ENCODE results near the gene GANAB.

GANAB gene

DNA sequence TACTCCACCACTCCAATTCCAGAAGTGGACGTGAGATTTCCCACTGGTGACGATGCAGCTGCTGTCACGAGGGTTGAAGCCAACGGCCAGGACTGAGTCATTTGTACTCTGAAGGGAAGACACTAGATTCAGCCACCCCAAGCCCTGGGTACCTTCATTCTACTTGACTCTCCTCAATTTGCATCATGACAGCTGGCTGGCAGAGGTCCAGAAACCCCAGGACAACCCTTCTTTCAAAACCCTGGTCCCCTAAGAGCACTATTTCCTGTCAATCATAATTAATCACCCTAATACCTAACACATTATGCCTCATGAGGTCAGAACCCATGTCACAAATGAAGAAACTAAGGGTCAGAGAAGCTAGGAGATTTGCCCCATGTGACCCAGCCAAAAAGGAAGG lies 38.7 kb downstream of the GANAB start:
- Histone ChIP-seq H3K4ac (ENCODE audit: low read depth in 1 of 2, low read length in 2 of 2) (no peak overlapping the region), H2BK5ac (ENCODE audit: low read depth, low read length, poor library complexity, severe bottlenecking) (no peak overlapping the region), H4K91ac (ENCODE audit: low read length) (no peak overlapping the region), H3K4me1 (ENCODE audit: control insufficient read depth, insufficient read depth, low read depth, low read length) (peaks cover 13% of the 10 kb centered on the region), H3K18ac (ENCODE audit: low read depth in 1 of 2, low read length in 2 of 2) (no peak overlapping the region), H3K36me3 (ENCODE audit: control insufficient read depth in 1 of 2, insufficient read depth in 2 of 2, low read depth in 1 of 2, low read length in 2 of 2) (peaks cover 59 to 70% of the 10 kb centered on the region in 2 experiments), H2AK5ac (ENCODE audit: low read length, severe bottlenecking) (no peak overlapping the region), H4K8ac (ENCODE audit: low read length) (no peak overlapping the region), H3K9ac (ENCODE audit: low read length) (no peak overlapping the region), H3K79me1 (replicated peaks; ENCODE audit: low read length, poor library complexity, severe bottlenecking) (peaks cover 25% of the 10 kb centered on the region), H3K4me3 (ENCODE audit: insufficient read depth in 1 of 2, low read depth in 1 of 2, low read length in 2 of 2) (no peak overlapping the region), H3K14ac (ENCODE audit: low read length in 2 of 2) (no peak overlapping the region), H2AFZ (ENCODE audit: low read depth, low read length) (no peak overlapping the region), H2BK15ac (ENCODE audit: low read depth, poor library complexity, severe bottlenecking) (no peak overlapping the region), H3K9me3 (ENCODE audit: control insufficient read depth, low read length) (no peaks in the 10 kb centered on the region), H3K27ac (ENCODE audit: low read length, poor library complexity, severe bottlenecking) (no peak overlapping the region), H3K27me3 (ENCODE audit: control insufficient read depth in 1 of 2, insufficient read depth in 1 of 2, low read length in 2 of 2) (no peaks in the 10 kb centered on the region), H3K4me2 (ENCODE audit: low read length, poor library complexity, severe bottlenecking) (no peak overlapping the region), H2BK120ac (ENCODE audit: low read depth, low read length) (no peak overlapping the region), H3K23ac (ENCODE audit: low read length in 2 of 2) (no peak overlapping the region), H2BK12ac (ENCODE audit: low read length in 2 of 2) (no peak overlapping the region)
- WGBS = 76% methylated on average over 4 of the region's 4 CpGs
- DNase-seq = no peak

DNA sequence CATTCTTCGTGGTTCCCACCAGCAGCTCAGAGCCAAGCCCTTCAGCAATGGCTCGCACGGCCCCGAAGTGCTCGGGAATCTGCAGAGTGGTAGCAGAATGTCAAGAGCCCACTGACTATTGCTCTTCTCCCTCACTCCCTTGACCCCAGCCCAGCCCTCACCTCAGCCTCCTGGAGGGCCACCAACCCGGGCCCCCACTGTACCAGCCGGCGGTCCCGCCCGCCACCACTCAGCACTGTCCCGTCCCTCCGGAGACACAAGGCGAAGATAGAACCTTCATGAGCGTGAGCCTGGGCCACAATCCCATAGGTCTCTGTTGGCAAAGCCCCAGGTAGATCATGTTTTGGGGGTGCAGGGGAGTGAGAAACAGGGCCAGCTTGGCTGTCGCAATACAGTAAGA lies 40.5 kb downstream of the GANAB start:
- Histone ChIP-seq H3K9ac (ENCODE audit: low read length) (no peak overlapping the region), H2BK15ac (ENCODE audit: low read depth, poor library complexity, severe bottlenecking) (no peak overlapping the region), H3K36me3 (ENCODE audit: control insufficient read depth in 1 of 2, insufficient read depth in 2 of 2, low read depth in 1 of 2, low read length in 2 of 2) (peaks cover 60 to 70% of the 10 kb centered on the region in 2 experiments), H2BK120ac (ENCODE audit: low read depth, low read length) (no peak overlapping the region), H4K91ac (ENCODE audit: low read length) (no peak overlapping the region), H3K27ac (ENCODE audit: low read length, poor library complexity, severe bottlenecking) (no peak overlapping the region), H2BK12ac (ENCODE audit: low read length in 2 of 2) (no peak overlapping the region), H4K8ac (ENCODE audit: low read length) (no peak overlapping the region), H3K79me1 (replicated peaks; ENCODE audit: low read length, poor library complexity, severe bottlenecking) (peaks cover 21% of the 10 kb centered on the region), H2AK5ac (ENCODE audit: low read length, severe bottlenecking) (no peak overlapping the region), H3K27me3 (ENCODE audit: control insufficient read depth in 1 of 2, insufficient read depth in 1 of 2, low read length in 2 of 2) (no peaks in the 10 kb centered on the region), H3K9me3 (ENCODE audit: control insufficient read depth, low read length) (no peaks in the 10 kb centered on the region), H2AFZ (ENCODE audit: low read depth, low read length) (no peak overlapping the region), H3K18ac (ENCODE audit: low read depth in 1 of 2, low read length in 2 of 2) (no peak overlapping the region), H2BK5ac (ENCODE audit: low read depth, low read length, poor library complexity, severe bottlenecking) (no peak overlapping the region), H3K4me3 (ENCODE audit: insufficient read depth in 1 of 2, low read depth in 1 of 2, low read length in 2 of 2) (no peak overlapping the region), H3K4me1 (ENCODE audit: control insufficient read depth, insufficient read depth, low read depth, low read length) (peaks cover 13% of the 10 kb centered on the region), H3K4ac (ENCODE audit: low read depth in 1 of 2, low read length in 2 of 2) (no peak overlapping the region), H3K4me2 (ENCODE audit: low read length, poor library complexity, severe bottlenecking) (no peak overlapping the region), H3K23ac (ENCODE audit: low read length in 2 of 2) (no peak overlapping the region), H3K14ac (ENCODE audit: low read length in 2 of 2) (no peak overlapping the region)
- 95% methylated on average over 15 of the region's 15 CpGs for WGBS
- no peak for DNase-seq

DNA sequence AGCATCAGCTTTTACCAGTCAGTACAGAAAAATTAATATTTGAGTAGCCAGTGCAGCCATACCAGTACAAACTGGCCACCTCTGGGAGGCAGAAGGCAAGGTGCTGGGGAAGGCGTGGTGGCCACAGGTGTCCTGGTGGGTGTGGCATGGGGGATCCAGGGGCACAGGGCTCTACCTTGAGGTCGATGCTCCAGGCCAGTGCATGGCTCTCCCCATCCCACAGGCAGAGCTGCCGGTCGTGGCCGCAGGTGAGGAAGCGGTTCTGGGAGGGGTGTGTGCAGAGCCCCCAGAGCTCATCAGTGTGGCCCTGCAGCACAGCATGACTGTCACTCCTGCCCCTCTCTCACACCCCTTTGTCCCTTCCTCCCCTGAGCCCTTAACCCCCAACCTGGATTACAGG lies 40.9 kb downstream of the GANAB start:
- Histone ChIP-seq H3K79me1 (replicated peaks; ENCODE audit: low read length, poor library complexity, severe bottlenecking) (peaks cover 18% of the 10 kb centered on the region), H3K9ac (ENCODE audit: low read length) (no peak overlapping the region), H2AK5ac (ENCODE audit: low read length, severe bottlenecking) (no peak overlapping the region), H4K91ac (ENCODE audit: low read length) (no peak overlapping the region), H3K4ac (ENCODE audit: low read depth in 1 of 2, low read length in 2 of 2) (no peak overlapping the region), H3K27ac (ENCODE audit: low read length, poor library complexity, severe bottlenecking) (no peak overlapping the region), H2AFZ (ENCODE audit: low read depth, low read length) (no peak overlapping the region), H3K4me1 (ENCODE audit: control insufficient read depth, insufficient read depth, low read depth, low read length) (peaks cover 13% of the 10 kb centered on the region), H3K14ac (ENCODE audit: low read length in 2 of 2) (no peak overlapping the region), H3K23ac (ENCODE audit: low read length in 2 of 2) (no peak overlapping the region), H3K4me2 (ENCODE audit: low read length, poor library complexity, severe bottlenecking) (no peak overlapping the region), H3K4me3 (ENCODE audit: insufficient read depth in 1 of 2, low read depth in 1 of 2, low read length in 2 of 2) (no peak overlapping the region), H3K36me3 (ENCODE audit: control insufficient read depth in 1 of 2, insufficient read depth in 2 of 2, low read depth in 1 of 2, low read length in 2 of 2) (peaks cover 56 to 66% of the 10 kb centered on the region in 2 experiments), H3K18ac (ENCODE audit: low read depth in 1 of 2, low read length in 2 of 2) (no peak overlapping the region), H3K9me3 (ENCODE audit: control insufficient read depth, low read length) (no peaks in the 10 kb centered on the region), H2BK15ac (ENCODE audit: low read depth, poor library complexity, severe bottlenecking) (no peak overlapping the region), H2BK12ac (ENCODE audit: low read length in 2 of 2) (no peak overlapping the region), H4K8ac (ENCODE audit: low read length) (no peak overlapping the region), H3K27me3 (ENCODE audit: control insufficient read depth in 1 of 2, insufficient read depth in 1 of 2, low read length in 2 of 2) (no peaks in the 10 kb centered on the region), H2BK5ac (ENCODE audit: low read depth, low read length, poor library complexity, severe bottlenecking) (no peak overlapping the region), H2BK120ac (ENCODE audit: low read depth, low read length) (no peak overlapping the region)
- WGBS = 90% methylated on average over 6 of the region's 6 CpGs
- DNase-seq = no peak

DNA sequence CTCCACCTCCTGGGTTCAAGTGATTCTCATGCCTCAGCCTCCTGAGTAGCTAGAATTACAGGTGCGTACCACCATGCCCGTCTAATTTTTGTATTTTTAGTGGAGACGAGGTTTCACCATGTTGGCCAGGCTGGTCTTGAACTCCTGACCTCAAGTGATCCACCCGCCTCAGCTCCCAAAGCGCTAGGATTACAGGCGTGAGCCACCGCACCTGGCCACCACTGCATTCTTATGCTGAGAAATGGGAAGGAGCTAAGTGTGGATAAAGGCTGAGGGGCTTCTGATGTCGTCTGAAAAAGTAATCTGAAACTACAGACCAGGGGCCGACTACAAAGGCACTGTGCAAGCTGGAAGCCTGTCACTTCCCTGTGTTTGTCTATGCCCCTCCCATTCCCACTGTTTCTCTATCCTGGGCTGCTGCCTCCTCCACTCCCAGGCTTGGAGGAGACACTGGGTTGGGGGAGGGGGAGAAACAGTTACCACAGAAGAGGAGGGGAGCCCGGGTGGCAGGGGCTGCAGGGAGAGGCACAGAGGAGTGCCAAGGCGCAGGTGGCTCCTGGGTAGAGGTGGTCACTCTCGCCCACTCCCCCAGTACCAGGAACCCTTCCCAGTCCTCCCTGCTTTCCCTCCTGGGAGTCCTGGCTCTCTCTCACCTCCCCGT lies 41.8 kb downstream of the GANAB start:
- DNase-seq = peak; percentile 44
- no peak overlapping the region for H3K4me3 ChIP-seq (ENCODE audit: insufficient read depth in 1 of 2, low read depth in 1 of 2, low read length in 2 of 2)

More for the DNA sequence above, 41.8 kb downstream of the GANAB start:
- peaks cover 50 to 64% of the 10 kb centered on the region in 2 experiments for H3K36me3 ChIP-seq (ENCODE audit: control insufficient read depth in 1 of 2, insufficient read depth in 2 of 2, low read depth in 1 of 2, low read length in 2 of 2)
- peaks cover 15% of the 10 kb centered on the region for H3K4me1 ChIP-seq (ENCODE audit: control insufficient read depth, insufficient read depth, low read depth, low read length)
- H3K79me1 ChIP-seq (replicated peaks; ENCODE audit: low read length, poor library complexity, severe bottlenecking) = peaks cover 11% of the 10 kb centered on the region
- no peak overlapping the region for H3K27ac ChIP-seq (ENCODE audit: low read length, poor library complexity, severe bottlenecking)
- no peak overlapping the region for H3K4me2 ChIP-seq (ENCODE audit: low read length, poor library complexity, severe bottlenecking)
- H2BK15ac ChIP-seq (ENCODE audit: low read depth, poor library complexity, severe bottlenecking) = no peak overlapping the region
- no peak overlapping the region for H3K14ac ChIP-seq (ENCODE audit: low read length in 2 of 2)
- no peak overlapping the region for H4K8ac ChIP-seq (ENCODE audit: low read length)
- H2AK5ac ChIP-seq (ENCODE audit: low read length, severe bottlenecking) = no peak overlapping the region
- H3K4ac ChIP-seq (ENCODE audit: low read depth in 1 of 2, low read length in 2 of 2) = no peak overlapping the region
- no peak overlapping the region for H3K9ac ChIP-seq (ENCODE audit: low read length)
- no peak overlapping the region for H2BK5ac ChIP-seq (ENCODE audit: low read depth, low read length, poor library complexity, severe bottlenecking)
- no peaks in the 10 kb centered on the region for H3K27me3 ChIP-seq (ENCODE audit: control insufficient read depth in 1 of 2, insufficient read depth in 1 of 2, low read length in 2 of 2)
- no peak overlapping the region for H2BK120ac ChIP-seq (ENCODE audit: low read depth, low read length)
- H3K23ac ChIP-seq (ENCODE audit: low read length in 2 of 2) = no peak overlapping the region
- no peak overlapping the region for H3K18ac ChIP-seq (ENCODE audit: low read depth in 1 of 2, low read length in 2 of 2)
- WGBS = 81% methylated on average over 8 of the region's 13 CpGs
- H2AFZ ChIP-seq (ENCODE audit: low read depth, low read length) = no peak overlapping the region
- no peaks in the 10 kb centered on the region for H3K9me3 ChIP-seq (ENCODE audit: control insufficient read depth, low read length)
- H2BK12ac ChIP-seq (ENCODE audit: low read length in 2 of 2) = no peak overlapping the region
- H4K91ac ChIP-seq (ENCODE audit: low read length) = no peak overlapping the region
